ENCODE data around the gene KRTAP12-3.
"Not testable (repeated sequence)": the region's sequence is repeated elsewhere in the genome, so short reads cannot be mapped to it uniquely, and the experiment has no call there.

The KRTAP12-3 gene

DNA sequence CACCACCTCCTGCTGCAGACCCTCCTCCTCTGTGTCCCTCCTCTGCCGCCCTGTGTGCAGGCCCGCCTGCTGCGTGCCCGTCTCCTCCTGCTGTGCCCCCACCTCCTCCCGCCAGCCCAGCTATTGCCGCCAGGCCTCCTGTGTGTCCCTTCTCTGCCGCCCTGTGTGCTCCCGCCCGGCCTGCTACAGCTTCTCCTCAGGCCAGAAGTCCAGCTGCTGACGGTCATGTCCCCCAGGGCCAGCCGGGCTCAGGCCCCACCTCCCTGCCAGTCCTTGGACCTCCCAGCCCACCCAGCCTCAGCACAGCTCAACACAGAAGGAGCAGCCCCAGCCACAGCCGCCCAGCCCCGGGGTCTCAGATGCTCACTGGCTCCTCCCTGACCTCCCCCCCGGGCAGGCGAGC, 29.9 kb upstream of the KRTAP12-3 start:
- DNase-seq = not testable (repeated sequence)

DNA sequence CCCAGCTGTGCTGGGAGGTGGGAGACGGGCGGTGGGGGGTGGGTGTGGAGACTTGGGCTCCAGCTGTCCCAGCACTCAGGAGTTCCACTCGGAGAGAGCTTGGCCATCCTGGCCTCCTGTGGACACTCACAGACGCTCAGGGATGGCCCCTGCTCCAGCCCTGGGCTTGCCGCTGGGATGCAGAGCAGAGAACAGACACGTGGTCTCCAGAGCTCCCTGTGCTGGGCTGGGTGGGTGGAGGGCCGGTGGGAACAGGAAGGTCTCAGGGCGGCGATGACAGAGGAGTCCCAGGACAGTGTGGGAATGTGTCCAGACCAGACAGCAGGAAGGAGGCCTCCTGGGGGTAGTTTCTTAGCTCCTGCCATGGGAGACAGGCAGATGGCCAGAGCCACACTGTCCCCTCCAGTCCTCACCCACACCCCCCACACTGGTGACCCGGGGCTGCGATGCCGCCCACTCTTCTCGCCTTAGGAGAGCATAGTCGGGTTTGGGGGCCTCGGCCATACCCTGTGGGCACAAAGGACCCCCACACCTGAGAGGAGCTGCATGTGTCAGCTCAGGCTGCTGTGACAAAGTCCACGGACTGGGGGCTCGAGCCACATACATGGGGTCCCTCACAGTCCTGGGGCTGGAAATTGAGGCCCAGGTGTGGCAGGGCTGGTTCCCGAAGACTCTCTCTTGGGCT, 28.9 kb upstream of the KRTAP12-3 start:
- no peak for DNase-seq

DNA sequence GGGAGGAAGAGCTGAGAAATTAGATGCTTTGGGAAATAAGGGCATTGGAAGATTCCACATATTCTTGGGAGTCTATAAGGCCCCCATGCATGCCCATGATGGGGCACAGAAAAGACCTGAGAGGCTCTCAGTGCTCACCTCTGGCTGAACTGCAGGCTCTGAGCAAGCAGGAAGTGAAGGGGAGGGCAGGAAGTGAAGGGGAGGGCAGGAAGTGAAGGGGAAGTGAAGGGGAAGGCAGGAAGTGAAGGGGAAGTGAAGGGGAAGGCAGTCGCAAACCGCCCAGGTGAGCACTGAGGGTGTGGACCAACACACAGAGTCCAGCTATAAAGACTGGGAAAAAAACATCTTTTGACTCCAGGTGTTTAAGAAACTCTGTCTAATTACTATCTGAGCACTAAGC, 27.3 kb upstream of the KRTAP12-3 start:
- DNase-seq = no peak

DNA sequence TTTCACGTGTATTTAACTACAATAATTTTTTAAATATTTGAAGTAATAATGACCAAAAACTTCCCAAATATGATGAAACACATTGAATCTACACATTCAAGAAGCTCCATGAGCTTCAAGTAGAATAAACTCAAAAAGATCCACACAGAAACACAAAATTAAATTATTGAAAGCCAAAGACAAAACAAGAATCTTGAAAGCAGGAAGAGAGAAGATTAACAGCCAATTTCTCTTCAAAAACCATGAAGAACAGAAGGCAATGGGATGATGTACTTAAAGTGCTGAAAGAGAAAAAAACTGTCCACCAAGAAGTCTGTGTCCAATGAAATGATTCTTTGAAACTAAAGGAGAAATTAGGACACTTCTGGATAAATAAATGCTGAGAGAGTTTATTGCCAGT, 25.7 kb upstream of the KRTAP12-3 start:
- DNase-seq = no peak

DNA sequence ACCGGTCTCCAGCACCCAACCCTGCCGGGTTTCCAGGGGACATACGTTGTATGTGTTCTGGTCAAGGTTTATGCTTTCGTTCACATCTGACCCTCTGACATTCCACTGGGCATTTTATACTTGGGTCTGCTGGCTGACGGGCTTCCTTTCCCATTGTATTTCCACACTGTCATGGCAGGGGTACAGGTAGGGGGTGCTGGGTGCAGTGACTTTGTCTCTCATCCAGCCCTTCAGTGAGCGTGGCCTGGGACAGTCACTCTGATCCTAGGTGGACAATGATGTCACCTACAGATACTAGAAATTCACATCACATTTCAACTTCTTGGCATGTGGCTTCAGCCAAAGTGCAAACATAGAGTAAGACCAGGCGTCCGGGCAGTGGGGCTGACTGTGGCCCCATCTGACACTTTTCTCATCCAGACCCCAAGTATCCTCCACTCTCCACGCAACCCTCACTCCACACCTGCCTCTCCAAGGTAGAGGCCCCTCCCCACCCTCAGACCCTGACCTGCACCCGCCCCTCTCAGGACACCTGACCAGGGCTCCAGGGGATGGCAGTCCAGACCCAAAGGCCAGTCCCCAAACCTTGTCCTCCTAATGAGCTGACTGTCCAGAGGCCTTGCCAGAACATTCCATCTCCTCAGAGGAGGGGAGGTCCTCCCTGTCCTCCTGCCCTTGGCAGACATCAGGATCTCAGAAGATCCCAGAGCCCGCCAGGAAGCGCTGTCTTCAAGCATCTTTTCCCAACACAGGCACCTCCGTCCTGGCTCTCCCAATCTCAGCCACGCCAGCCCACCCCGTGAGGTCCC, 21.3 kb upstream of the KRTAP12-3 start:
- no peak for DNase-seq

DNA sequence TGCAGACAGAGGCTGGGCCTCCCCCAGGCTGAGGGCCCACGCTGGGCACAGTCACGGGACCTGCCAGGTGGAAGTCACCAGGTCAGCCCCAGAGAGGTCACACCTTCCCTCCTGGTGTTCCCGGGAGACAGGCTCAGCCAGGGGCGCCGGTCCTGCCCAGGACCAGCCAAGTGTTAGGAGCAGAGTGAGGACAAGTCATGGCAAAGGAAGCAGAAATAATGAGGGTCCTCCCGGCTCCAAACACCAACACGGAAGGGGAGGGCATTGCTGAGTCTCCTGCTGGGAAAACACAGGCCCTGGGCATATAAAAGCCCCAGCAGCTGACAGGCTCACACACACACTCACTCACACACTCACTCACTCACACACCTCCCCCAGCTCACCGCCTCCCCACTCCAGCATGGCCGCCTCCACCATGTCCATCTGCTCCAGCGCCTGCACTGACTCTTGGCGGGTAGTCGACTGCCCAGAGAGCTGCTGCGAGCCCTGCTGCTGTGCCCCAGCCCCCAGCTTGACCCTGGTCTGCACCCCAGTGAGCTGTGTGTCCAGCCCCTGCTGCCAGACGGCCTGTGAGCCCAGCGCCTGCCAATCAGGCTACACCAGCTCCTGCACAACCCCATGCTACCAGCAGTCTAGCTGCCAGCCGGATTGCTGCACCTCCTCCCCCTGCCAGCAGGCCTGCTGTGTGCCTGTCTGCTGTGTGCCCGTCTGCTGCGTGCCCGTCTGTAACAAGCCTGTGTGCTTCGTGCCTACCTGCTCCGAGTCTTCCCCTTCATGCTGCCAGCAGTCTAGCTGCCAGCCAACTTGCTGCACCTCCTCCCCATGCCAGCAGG, 20.5 kb upstream of the KRTAP12-3 start, which contains the start of gene KRTAP10-10:
Gene KRTAP10-10, plus strand, starts transcription at position 339 of the 833 bp plus-strand sequence. Its CDS starts 62 bp downstream, at position 401.
- no peak for DNase-seq

DNA sequence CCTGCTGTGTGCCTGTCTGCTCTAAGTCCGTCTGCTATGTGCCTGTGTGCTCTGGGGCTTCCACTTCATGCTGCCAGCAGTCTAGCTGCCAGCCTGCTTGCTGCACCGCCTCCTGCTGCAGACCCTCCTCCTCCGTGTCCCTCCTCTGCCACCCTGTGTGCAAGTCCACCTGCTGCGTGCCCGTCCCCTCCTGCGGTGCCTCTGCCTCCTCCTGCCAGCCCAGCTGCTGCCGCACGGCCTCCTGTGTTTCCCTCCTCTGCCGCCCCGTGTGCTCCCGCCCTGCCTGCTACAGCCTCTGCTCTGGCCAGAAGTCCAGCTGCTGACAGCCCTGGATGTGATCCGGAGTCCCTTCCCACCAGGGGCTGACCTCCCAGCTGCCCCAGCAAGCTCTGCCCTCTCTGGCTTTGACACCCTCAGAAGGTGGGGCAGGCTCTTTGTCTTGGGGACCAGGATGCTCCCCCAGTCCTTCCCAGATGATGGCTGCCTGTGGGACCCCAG, 19.8 kb upstream of the KRTAP12-3 start:
- DNase-seq = not testable (repeated sequence)

DNA sequence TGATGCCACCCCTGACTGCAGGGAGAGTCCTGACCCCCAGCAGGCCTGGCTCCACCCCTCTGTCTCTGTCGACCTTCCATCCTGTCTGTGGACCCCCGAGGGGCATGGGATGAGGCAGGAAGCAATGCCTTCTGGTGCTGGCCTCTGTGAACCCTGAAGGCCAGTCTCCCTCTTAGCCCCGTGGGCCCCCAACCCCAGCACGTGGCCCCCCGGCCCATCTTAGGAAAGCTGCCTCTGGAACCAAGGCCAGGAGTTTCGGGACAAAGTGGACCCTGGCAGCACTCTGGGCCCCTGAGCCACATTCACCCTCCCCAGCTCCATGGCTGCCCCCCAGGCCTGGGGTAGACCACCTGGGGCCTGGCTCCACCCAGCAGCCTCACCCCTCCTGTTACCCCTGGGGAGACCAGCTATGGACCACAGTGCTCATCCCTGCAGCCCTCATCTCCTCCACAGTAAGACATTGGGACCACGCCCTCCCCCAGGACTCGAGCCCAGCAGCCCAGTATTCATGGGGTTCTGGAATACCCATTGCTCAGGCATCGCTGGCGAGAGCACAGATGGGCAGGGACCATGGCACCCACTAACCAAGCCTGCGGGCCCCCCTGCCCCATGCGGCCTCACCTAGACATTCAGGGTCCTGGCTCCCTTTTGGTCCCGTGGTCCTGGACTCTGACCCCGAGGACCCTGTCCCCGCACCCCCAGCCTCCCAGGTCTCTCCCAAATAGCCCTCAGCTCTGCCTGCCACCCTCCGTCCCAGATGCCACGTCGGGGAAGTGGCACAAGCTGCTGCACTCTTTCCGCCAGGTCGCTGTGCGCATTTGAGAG, 19.0 kb upstream of the KRTAP12-3 start:
- not testable (repeated sequence) for DNase-seq

DNA sequence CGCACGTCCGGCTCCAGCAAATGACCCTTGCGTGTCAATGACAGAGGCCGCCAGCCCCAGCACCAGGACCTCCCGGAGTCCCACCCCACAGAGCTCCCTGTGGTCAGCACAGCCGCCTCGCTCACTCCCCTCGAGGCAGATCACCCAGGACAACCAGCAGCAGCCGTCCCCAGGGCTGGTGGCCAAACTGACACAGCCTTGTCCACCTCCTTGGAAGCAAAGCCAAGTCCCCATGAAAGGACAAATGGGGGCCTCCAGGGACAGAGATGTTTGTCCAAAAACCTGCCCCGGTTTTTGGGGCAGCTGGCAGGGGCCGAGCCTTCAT, 18.4 kb upstream of the KRTAP12-3 start:
- no peak for DNase-seq

DNA sequence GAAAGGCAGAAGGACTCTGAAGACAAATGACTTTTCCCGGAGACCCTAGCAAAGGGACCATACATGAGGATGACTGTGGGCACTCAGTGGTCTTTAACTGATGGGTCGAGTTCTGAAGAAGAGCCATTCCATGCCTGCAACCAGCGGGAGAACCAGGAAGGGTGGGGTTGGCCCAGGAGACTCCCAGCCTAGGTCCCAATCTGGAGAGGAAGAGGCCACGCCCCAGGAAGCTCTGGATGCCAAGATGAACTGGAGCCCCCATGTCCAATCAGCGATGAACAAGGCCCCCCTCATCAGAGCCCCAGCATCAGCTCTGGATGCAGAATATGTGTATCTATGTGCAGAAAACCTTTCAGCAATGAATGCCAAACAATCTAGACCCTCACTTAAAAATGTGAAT, 17.0 kb upstream of the KRTAP12-3 start:
- DNase-seq = no peak

DNA sequence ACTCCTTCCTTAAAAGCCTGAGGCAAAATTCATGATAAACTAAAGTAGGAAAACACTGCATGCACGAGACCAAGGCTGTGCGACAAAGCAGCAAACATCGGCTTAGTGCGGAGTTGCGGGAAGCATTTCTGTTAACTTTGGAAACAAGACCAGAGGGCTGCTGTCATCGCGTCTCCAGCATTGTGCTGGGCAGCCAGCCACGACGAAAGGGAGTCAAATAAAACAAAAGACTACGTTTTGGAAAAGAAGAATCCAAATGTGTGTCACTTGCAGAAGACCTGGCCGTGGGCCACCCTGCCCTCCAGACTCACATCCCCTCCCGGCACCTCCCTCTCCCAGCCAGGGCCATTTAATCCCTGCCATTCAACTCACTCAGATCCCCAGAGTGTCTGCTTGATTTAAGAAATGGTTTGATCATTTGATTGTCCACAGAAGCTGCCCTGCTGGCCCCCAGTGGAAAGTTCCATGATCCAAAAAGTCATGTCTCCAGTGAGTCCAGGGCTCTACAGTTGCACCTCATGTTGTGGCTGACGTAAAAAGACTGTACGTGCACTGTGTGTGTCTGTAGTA, 13.9 kb upstream of the KRTAP12-3 start:
- no peak for DNase-seq

DNA sequence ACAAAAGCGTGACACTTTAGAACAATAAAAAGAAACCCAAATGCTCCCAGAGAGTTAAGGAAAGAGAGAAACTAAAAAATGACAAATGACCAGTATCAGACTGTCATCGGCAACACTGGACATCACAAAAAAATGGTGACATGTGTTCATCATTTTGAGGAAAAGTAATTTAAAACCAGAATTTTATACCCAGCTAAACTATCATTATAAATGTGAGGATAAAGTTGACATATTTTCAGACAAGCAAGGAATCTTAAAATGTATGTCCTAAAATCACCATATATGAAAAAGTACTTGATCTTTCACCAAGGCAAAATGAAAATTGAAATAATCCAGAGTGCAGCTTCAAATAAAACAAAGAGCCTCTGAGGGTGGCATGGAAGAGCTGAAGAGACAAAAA, 12.9 kb upstream of the KRTAP12-3 start:
- no peak for DNase-seq

DNA sequence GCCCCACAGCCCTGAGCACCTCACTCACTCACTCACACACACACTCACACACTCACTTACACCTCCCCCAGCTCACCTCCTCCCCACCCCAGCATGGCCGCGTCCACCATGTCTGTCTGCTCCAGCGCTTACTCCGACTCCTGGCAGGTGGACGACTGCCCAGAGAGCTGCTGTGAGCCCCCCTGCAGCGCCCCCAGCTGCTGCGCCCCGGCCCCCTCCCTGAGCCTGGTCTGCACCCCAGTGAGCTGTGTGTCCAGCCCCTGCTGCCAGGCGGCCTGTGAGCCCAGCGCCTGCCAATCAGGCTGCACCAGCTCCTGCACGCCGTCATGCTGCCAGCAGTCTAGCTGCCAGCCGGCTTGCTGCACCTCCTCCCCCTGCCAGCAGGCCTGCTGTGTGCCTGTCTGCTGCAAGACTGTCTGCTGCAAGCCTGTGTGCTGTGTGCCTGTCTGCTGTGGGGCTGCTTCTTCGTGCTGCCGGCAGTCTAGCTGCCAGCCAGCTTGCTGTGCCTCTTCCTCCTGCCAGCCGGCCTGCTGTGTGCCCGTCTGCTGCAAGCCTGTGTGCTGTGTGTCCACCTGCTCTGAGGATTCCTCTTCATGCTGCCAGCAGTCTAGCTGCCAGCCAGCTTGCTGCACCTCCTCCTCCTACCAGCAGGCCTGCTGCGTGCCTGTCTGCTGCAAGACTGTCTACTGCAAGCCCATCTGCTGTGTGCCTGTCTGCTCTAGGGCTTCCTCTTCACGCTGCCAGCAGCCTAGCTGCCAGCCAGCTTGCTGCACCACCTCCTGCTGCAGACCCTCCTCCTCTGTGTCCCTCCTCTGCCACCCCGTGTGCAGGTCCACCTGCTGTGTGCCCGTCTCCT, 11.1 kb upstream of the KRTAP12-3 start, which contains the start of gene KRTAP10-11:
Gene KRTAP10-11, plus strand, starts transcription at position 49 of the 856 bp plus-strand sequence. Its CDS starts 45 bp downstream, at position 94.
- not testable (repeated sequence) for DNase-seq

DNA sequence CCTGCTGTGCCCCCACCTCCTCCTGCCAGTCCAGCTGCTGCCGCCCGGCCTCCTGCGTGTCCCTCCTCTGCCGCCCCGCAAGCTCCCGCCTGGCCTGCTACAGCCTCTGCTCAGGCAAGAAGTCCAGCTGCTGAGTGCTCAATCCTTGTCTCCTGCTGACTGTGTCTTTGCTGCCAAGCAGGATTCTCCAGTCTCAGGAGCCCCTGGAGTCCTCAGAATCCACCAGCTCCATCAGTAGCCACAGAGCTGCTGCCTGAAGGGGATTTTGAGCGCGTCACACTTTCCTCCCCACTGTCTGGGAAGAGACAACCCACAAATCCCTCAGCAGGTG, 10.5 kb upstream of the KRTAP12-3 start:
- DNase-seq = no peak

DNA sequence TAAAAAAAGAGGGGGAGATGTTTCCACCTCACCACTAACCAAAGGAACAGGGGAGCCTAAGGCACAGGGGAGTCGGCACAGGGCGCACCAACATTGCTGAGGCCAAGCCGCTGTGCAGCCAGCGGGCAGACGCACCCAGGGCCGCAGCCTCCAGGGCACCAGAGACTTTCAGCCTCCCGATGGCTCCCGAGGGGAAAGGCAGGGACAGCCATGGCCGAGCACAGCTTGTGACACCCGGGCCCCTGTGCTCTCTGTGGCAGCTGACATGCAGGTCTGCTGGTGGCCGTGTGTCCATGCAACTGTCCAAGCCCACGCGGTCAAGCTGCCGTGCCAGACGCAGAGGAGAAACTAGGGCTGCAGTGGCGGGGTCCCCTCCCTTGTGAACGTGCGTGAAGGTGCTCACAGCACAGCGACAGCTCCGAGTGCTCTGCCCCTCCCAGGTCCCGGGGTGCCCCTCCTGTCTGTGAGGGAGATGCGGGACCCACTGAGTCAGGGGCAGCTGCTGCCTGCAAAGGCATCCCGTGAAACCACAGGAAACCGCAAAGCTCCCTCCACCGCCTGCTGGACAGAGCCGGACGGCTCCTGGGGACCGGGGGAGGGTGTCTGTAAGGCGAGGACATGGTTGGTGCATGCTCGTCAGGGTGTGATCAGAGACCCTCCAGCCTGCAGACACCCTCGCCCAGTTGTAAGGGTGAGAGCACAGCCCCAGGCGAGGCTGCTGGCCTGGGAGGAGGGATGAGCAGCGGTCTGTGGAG, 9.0 kb upstream of the KRTAP12-3 start:
- no peak for DNase-seq

DNA sequence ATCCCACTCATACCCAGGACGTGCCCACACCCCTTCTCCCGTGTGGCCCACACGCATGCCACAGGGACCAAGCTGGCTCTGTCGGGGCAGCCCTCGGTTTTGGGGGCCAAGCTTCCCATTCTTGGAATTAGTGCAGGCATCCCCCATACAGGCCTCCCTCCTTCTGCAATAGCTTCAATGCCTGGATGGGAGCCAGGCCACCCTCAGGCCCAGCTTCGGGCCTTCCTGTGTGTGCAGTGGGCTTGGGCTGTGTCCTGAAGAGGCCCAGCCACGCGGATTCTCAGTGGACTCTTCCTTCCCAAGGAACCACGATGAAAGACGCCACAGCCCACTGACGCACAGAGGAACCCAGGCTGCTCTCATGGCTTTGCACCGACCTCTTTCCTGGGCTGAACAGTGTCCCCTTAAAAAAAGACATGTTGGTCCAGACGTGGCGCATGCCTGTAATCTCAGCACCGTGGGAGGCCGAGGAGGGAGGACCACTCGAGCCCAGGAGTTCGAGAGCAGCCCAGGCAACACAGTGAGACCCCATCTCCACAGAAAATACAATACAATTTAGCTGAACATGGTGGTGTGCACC, 8.1 kb upstream of the KRTAP12-3 start:
- DNase-seq = no peak

DNA sequence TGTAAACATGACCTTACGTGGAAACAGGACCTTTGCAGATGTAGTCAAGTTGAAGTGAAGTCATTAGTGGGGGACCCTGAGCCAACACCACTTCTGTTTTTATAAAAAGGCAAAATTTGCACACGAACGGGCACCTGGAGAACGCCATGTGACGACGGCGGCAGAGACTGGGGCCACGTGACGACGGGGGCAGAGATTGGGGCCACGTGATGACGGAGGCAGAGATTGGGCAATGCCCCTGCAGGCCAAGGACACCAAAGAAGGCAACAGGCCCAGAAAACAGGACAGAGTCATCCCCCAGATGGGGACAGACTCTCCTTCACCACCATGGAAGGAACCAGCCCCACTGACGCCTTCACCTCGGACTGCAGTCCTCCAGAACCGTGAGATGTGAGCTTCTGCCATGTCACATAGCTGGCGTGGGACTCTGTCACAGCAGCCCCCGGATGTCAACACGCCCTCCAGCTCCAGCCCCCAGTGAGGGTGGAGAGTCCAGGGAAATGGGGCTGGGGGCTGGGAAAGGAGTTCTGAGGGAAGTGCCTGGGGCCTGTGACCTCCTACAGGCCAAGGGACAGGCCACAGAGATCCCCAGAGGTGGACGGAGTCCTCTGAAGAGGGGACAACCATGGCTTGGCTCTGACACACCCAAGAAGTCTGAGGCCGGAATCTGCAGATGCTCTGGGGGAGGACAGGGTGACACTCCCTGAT, 7.3 kb upstream of the KRTAP12-3 start:
- DNase-seq = no peak

DNA sequence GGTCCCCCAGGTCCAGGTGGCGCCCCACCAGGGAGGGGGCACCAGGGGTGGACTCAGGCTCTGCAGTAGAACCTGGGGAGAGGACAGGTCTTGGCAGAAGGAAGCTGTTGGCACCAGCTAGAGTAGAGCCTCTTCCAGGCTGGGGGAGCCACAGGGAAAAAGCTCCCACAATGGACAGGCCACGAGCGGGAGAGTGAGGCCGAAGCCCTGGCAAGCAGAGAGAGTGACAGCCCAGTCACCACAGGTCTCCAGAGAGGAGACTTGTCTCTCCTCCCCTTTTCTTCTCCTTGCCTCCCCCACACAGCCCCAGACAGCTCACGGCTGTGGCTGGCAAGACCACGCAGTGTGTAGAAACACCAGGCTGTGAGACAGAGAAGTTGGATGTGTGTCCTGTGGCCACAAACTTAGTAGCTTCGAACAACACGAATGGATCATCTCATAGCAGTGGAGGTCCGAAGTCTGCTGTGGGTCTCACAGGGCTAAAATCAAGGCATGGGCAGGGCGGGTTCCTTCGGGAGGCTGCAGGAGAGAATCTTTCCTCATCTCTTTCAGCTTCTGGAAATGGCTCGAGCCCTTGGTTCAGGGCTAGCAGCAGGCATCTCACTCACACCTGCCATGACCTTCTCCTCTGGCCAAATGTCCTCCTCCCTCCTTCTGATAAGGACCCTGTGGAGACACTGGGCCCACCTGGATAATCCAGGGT, 6.6 kb upstream of the KRTAP12-3 start:
- no peak for DNase-seq

DNA sequence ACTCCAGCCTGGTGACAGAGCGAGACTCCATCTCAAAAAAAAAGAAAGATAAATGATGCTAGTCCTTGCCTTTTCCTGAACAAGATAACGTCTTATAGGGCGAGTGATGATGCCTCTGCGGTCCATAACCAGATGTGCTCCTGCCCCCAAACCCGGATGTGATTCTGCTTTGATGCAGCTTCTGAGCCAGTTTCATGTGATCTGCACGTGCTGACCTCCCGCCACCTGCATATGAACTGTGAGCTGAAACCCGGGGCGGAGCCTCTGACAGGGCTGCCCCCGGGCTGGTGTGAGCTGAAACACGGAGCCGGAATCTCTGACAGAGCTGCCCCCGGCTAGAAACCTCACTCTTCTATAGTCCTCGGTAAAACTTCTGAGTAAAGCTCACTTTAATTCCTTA, 4.6 kb upstream of the KRTAP12-3 start:
- no peak for DNase-seq

Measured in inflammatory macrophage treated with lipopolysaccharide for 1 hour (primary cell).